Loucy (cell line): ENCODE data around the gene AKAP11.

Experiments used
- EZH2phosphoT487 ChIP-seq: fragments of 200-600 bp; IDR thresholded peaks from 2 replicates; pipeline ENCODE4 v1.6.1; 2018; ENCODE audit warnings: antibody characterized with exemption, mild to moderate bottlenecking, moderate library complexity, borderline replicate concordance
- TF ChIP-seq, protein P1 (sequence below): fragments of 200-600 bp; sonication (generic); conservative IDR thresholded peaks from 2 replicates; pipeline ENCODE4 v1.5.1; 2014; ENCODE audit warnings: mild to moderate bottlenecking, antibody characterized with exemption, low read length

DNA sequence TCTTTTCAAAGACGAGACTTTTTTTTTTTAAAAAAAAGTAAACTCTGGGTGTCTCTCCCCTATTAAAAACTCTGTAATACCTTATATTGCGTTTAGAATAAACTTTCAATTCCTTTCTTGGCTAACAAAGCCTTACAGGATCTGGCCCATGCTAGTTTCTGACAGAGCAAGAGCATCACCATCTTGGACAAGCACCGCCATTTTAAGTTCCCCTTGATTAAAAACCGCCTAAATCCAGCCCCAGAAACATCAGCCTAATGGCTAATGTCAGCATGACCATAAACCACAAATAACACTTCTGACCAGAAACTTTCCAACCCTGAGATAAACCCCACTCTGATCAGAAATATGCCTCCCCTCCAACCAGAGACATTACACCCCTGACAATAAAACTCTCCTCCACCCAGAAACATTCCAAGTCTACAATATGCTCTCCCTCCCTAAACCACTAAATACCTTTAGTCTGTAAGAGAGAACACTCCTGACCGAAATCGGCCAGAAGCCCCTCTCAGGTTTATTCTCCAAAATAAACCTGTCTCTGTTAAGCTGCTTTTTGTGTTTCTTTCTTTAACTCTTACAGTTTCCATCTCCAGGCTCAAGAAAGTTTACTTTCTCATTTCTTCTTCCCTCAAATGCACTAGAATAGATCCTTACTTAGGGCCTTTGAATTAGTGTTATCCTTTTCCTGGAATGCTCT, 1.6 kb upstream of the AKAP11 start:
- TF ChIP-seq, protein P1, sequence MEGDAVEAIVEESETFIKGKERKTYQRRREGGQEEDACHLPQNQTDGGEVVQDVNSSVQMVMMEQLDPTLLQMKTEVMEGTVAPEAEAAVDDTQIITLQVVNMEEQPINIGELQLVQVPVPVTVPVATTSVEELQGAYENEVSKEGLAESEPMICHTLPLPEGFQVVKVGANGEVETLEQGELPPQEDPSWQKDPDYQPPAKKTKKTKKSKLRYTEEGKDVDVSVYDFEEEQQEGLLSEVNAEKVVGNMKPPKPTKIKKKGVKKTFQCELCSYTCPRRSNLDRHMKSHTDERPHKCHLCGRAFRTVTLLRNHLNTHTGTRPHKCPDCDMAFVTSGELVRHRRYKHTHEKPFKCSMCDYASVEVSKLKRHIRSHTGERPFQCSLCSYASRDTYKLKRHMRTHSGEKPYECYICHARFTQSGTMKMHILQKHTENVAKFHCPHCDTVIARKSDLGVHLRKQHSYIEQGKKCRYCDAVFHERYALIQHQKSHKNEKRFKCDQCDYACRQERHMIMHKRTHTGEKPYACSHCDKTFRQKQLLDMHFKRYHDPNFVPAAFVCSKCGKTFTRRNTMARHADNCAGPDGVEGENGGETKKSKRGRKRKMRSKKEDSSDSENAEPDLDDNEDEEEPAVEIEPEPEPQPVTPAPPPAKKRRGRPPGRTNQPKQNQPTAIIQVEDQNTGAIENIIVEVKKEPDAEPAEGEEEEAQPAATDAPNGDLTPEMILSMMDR = no peak
- no peak for TF ChIP-seq EZH2phosphoT487
